Fibroblast of skin of left biceps (primary cell): ENCODE results near the gene COX15.
"Not testable (repeated sequence)": the region's sequence is repeated elsewhere in the genome, so short reads cannot be mapped to it uniquely, and the experiment has no call there.

Source experiments
- DNase-seq, 2 experiments: peaks; one replicate each; pipeline ENCODE4 v3.0.0-alpha.2; 2013; ENCODE audit warnings: low read depth in 2 of 2

COX15 gene

GRCh38 chr10:99732033-99732842, at the start of gene COX15, which contains the start of gene CUTC:
TSS of gene COX15 (minus strand) at chr10:99732127. CDS start at chr10:99732049, 78 bp downstream.
TSS of gene CUTC (plus strand) at chr10:99732234. CDS start at chr10:99732349, 115 bp downstream.
- DNase-seq = peak; percentile 84 to 89

DNA sequence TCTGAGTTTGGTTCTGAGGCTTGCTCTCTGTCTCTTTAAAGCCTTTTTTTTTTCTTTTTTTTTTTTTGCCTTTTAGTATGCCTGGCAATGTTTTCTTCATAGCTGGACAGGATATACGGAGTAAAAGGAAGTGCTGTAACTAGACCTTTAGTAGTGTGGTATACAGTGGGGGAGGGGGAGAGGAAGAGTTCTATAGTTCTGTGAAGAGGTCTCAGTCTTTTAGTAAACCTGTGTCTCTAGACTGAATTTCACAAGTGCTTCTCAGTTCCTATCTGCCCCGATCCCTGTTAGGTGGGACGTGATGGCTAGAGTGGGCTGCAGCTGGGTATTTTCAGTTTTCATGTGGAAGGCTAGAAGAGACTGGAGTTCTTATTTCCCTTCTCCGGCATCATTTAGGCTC, 47.4 kb upstream of the COX15 start:
- peak in 1 of 2 experiments; percentile 50 for DNase-seq

- DNase-seq = no peak
Measured at GRCh38 chr10:99777918-99778714, 46.2 kb upstream of the COX15 start.

- peak; percentile 68 to 70 for DNase-seq
Measured at GRCh38 chr10:99775850-99776249, 43.9 kb upstream of the COX15 start.

DNA sequence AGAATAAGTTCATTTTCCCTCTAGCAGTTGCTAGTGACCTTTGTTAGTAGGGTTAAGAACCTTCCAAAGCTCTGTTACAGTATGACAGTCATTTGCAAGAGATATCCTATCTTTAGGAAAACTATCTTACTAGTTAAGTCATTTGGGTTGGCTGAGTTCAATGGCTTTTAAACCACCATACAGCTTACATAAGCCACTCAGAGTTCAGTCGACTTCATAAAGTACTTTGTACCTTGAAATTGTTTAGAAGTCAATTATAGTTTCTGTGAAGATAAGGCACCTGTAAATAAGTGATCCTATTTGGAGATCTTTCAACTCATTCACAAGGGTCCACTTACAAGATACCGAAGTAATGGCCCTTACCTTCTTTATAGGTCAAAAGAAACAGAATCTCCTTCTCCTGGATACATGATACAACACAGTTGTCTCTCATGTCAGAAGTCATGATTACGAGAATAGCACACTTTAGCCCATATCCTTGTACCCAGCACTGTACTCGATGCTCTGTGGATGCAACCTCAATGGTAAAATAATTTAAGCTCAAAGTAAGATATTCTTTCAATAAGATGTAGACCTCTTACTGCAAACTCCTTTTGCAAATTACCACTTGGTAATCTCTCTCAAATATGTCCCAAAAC, 38.6 kb upstream of the COX15 start:
- DNase-seq = no peak

GRCh38 chr10:99769706-99770105, 37.8 kb upstream of the COX15 start:
- no peak for DNase-seq

- no peak for DNase-seq
Measured at GRCh38 chr10:99768556-99768955, 36.6 kb upstream of the COX15 start.

DNA sequence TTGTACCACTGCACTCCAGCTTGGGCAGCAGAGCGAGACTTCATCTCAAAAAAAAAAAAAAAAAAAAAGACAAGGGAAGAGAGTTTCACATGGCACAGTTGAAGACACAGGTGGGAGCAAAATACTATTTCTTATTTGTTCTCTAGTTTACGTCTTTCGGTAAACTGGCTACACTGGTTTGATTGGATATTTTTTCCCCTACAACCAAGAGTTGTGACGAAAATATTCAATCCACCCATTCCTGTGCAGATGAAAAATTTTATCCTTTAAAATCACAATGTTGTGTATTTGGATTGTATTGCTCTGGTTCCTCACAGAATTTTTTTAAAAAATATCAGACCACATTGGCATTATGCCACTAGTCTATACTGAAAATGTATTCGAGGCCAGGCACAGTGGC, 36.0 kb upstream of the COX15 start:
- no peak for DNase-seq

GRCh38 chr10:99766302-99766681, 34.4 kb upstream of the COX15 start:
- no peak for DNase-seq

DNA sequence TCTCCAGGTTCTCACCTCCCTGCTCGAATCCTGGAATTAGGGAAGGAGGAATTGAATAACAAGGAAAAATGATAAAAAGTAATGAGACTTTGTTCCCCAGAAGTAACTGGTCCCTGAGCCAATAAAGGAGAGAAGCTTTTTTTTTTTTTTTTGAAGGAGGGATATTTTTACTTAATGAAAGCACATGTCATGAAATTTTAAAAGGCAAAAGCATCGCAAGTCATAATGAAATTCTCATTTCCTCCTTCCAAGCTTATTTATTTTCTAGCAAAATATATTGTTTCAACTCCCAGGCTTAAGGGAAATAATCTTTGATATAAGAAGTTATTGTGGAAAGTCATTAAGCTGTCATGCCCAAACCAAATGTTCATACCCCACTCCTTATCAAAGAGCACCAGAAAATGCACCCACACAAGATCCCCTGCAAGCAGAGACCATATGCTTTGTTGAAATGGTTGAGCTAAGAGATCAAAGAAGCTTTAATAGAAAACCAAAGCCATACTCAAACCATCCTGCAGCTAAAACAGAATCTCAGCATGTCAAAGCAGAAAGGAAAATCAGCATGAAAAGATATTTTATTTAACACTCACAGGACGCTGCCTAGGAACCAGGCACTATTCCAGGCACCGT, 33.9 kb upstream of the COX15 start:
- DNase-seq = no peak

DNA sequence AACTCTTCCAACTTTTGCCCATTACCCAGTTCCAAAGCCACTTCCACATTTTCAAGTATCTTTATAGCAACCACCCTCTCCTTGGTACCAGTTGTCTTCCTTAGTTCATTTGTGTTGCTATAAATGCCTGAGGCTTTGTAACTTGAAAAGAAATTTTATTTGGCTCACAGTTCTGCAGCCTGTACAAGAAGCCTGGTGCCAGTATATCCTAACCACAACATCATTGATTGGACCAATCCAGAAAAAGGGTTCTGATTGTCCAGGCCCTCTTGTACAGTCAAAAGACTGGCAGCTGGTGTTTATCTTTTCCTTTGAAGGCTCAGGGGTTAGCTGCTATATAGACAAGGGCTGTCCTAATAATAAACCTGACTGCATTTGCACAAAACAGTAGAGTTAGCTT, 29.4 kb upstream of the COX15 start:
- no peak for DNase-seq

GRCh38 chr10:99760321-99760720, 28.4 kb upstream of the COX15 start:
- DNase-seq = no peak

GRCh38 chr10:99758211-99758891, 26.4 kb upstream of the COX15 start:
- DNase-seq = no peak

DNA sequence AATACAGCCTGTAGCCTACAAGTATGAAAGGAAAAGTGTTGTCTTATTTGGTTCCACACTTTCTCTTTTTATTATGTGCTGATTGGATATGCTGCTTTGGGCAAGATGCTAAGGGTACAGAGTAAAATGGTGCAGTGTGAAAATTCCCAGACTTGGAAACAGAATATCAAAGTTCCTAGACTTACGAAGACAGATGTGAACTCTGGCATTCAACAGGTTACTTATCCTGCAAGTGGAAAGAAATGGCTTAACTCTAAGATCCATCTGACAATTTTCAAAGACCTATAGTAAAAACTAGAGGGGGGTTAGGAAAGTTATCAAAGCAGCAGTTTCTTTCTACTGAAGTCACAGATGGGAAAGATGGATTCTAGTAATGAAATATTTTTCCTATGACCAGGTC, 24.2 kb upstream of the COX15 start:
- no peak for DNase-seq

GRCh38 chr10:99754670-99755069, 22.7 kb upstream of the COX15 start:
- DNase-seq = no peak

- no peak for DNase-seq
Measured at GRCh38 chr10:99750641-99751040, 18.7 kb upstream of the COX15 start.

DNA sequence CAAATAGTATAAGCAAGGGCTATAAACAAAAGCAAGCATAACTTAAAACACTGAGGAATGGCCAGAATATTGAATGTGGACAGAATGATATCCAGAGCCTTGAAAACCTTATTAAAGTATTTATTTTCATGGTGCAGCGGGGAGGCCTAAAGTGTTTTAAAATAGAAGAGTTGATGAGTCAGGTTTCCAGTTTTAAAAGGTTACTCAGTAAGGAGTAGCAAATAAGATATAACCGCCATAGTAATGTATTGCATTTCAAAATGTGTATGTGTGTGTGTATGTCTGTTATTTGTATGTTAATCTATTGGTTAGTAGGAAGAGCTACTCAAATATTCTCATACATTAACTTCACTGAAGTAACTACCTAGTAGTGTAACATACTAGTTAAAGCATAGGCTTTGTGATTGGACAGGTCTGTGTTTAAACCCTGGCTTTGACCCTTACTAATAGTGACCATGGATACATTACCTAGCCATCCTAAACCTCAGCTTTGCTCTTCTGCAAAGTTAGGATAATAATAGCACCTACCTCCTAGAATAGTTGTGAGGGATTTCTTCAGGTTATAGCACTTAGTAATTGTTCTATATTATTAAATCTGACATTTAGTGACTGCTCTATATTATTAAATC, 17.0 kb upstream of the COX15 start:
- DNase-seq = no peak

- not testable (repeated sequence) for DNase-seq
Measured at GRCh38 chr10:99746166-99746565, 14.2 kb upstream of the COX15 start.

- no peak for DNase-seq
Measured at GRCh38 chr10:99743841-99744240, 11.9 kb upstream of the COX15 start.

- DNase-seq = no peak
Measured at GRCh38 chr10:99742701-99743100, 10.8 kb upstream of the COX15 start.

- no peak for DNase-seq
Measured at GRCh38 chr10:99742254-99742653, 10.3 kb upstream of the COX15 start.
